GM12865 (cell line): ENCODE results near the gene LHX1.

Source experiments
- DNase-seq: peaks from one replicate; pipeline ENCODE4 v3.0.0; 2010; ENCODE audit warnings: low read depth
- H3K4me3 ChIP-seq: 2 replicates; pipeline ENCODE4 v1.5.1; 2011; ENCODE audit warnings: mild to moderate bottlenecking, low read depth, low read length, control low read depth
- CTCF ChIP-seq: IDR thresholded peaks from 2 replicates; pipeline ENCODE4 v1.5.1; 2011; ENCODE audit warnings: low read length, control low read depth, low read depth, inconsistent platforms; ENCODE audit not compliant: insufficient read depth; ENCODE audit errors: missing control alignments

LHX1 gene

GRCh38 chr17:36980280-36980761 is 43.0 kb downstream of the LHX1 start:
- TF ChIP-seq CTCF, result no peak
- H3K4me3 ChIP-seq, result no peak overlapping the region
- no peak for DNase-seq

GRCh38 chr17:36983618-36984017 is 46.3 kb downstream of the LHX1 start:
- TF ChIP-seq CTCF, result no peak
- H3K4me3 ChIP-seq, result no peak overlapping the region
- DNase-seq, result no peak

- H3K4me3 ChIP-seq, result no peak overlapping the region
Observed at GRCh38 chr17:36989173-36989572, 51.9 kb downstream of the LHX1 start.

GRCh38 chr17:36992701-36993100 is 55.4 kb downstream of the LHX1 start:
- DNase-seq, result no peak
- no peak for TF ChIP-seq CTCF
- no peak overlapping the region for H3K4me3 ChIP-seq

More at GRCh38 chr17:36989173-36989572, 51.9 kb downstream of the LHX1 start:
- DNase-seq, result no peak
- TF ChIP-seq CTCF, result no peak

GRCh38 chr17:36993227-36993626 is 56.0 kb downstream of the LHX1 start:
- no peak for DNase-seq
- H3K4me3 ChIP-seq, result no peak overlapping the region
- no peak for TF ChIP-seq CTCF
